22Rv1 (cell line): ENCODE results near the gene PRAMEF20.

Experiments used
- ZFX ChIP-seq: fragments of 450-650 bp; IDR thresholded peaks from 2 replicates; pipeline ENCODE4 v1.6.1; 2017; ENCODE audit warnings: antibody characterized with exemption, borderline replicate concordance
- TF ChIP-seq, protein P1 (sequence below): fragments of 450-650 bp; IDR thresholded peaks from 2 replicates; pipeline ENCODE4 v1.5.1; 2017; ENCODE audit warnings: mild to moderate bottlenecking

DNA sequence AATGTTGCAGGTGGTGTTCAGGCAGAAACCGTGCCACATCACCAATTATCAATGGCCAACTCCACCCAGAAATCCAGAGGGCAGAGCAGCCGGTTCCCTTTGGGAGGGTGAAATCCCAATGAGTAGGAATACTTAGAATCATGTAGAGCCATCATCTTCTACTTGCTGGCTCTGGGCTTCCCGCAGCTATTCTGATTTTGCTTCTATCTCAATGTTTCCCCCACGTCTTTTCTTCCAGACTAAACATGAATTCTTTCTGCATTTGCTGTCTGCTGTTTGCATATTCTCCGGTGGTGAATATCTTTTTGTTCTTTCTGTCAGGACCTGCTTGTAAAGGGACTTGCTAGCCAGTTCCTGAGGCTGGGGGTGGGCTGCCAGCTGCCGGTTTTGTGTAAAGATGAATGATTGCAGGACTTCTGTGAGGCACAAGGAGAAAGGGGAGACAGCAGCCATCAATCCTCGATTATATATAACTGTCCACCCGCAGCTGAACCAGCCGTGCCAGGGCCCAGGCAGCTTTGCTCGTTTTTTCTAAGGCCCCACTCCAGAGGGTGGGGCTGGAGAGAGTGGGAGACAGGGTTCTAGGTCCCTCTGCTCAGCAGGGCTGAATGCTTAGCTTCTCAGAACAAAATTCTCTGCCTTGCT lies 33.2 kb downstream of the PRAMEF20 start:
- TF ChIP-seq, protein P1, sequence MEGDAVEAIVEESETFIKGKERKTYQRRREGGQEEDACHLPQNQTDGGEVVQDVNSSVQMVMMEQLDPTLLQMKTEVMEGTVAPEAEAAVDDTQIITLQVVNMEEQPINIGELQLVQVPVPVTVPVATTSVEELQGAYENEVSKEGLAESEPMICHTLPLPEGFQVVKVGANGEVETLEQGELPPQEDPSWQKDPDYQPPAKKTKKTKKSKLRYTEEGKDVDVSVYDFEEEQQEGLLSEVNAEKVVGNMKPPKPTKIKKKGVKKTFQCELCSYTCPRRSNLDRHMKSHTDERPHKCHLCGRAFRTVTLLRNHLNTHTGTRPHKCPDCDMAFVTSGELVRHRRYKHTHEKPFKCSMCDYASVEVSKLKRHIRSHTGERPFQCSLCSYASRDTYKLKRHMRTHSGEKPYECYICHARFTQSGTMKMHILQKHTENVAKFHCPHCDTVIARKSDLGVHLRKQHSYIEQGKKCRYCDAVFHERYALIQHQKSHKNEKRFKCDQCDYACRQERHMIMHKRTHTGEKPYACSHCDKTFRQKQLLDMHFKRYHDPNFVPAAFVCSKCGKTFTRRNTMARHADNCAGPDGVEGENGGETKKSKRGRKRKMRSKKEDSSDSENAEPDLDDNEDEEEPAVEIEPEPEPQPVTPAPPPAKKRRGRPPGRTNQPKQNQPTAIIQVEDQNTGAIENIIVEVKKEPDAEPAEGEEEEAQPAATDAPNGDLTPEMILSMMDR = no peak
- TF ChIP-seq ZFX = no peak
